ENCODE measurements around the gene CDC42SE2.

DNA sequence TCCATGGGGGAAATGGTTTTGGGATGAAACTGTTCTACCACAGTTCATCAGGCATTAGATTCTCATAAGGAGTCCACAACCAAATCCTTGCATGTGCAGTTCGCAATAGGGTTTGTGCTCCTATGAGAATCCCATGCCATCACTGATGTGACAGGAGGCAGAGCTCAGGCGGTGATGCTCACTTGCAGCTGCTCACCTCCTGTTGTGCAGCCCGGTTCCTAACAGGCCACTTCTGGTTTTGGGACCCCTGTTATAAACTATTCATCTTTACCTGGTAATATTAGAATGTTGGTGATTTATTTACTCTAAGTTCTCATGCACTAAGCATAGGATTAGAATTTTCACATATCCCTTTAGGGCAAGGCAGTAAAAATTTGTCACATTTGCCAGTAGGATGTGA is 122.3 kb downstream of the CDC42SE2 start:
- TF ChIP-seq SP1 (CRISPR knock-in tag; conservative IDR thresholded peaks at IDR 0.05): no peak
- TF ChIP-seq, protein P1, sequence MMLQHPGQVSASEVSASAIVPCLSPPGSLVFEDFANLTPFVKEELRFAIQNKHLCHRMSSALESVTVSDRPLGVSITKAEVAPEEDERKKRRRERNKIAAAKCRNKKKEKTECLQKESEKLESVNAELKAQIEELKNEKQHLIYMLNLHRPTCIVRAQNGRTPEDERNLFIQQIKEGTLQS (CRISPR knock-in tag; conservative IDR thresholded peaks at IDR 0.05): no peak
- TF ChIP-seq, protein P2, sequence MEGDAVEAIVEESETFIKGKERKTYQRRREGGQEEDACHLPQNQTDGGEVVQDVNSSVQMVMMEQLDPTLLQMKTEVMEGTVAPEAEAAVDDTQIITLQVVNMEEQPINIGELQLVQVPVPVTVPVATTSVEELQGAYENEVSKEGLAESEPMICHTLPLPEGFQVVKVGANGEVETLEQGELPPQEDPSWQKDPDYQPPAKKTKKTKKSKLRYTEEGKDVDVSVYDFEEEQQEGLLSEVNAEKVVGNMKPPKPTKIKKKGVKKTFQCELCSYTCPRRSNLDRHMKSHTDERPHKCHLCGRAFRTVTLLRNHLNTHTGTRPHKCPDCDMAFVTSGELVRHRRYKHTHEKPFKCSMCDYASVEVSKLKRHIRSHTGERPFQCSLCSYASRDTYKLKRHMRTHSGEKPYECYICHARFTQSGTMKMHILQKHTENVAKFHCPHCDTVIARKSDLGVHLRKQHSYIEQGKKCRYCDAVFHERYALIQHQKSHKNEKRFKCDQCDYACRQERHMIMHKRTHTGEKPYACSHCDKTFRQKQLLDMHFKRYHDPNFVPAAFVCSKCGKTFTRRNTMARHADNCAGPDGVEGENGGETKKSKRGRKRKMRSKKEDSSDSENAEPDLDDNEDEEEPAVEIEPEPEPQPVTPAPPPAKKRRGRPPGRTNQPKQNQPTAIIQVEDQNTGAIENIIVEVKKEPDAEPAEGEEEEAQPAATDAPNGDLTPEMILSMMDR (IDR thresholded peaks at IDR 0.05): no peak
- TF ChIP-seq, protein P3, sequence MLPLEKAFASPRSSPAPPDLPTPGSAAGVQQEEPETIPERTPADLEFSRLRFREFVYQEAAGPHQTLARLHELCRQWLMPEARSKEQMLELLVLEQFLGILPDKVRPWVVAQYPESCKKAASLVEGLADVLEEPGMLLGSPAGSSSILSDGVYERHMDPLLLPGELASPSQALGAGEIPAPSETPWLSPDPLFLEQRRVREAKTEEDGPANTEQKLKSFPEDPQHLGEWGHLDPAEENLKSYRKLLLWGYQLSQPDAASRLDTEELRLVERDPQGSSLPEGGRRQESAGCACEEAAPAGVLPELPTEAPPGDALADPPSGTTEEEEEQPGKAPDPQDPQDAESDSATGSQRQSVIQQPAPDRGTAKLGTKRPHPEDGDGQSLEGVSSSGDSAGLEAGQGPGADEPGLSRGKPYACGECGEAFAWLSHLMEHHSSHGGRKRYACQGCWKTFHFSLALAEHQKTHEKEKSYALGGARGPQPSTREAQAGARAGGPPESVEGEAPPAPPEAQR (CRISPR knock-in tag; IDR thresholded peaks at IDR 0.05): no peak
- TF ChIP-seq, protein P4, sequence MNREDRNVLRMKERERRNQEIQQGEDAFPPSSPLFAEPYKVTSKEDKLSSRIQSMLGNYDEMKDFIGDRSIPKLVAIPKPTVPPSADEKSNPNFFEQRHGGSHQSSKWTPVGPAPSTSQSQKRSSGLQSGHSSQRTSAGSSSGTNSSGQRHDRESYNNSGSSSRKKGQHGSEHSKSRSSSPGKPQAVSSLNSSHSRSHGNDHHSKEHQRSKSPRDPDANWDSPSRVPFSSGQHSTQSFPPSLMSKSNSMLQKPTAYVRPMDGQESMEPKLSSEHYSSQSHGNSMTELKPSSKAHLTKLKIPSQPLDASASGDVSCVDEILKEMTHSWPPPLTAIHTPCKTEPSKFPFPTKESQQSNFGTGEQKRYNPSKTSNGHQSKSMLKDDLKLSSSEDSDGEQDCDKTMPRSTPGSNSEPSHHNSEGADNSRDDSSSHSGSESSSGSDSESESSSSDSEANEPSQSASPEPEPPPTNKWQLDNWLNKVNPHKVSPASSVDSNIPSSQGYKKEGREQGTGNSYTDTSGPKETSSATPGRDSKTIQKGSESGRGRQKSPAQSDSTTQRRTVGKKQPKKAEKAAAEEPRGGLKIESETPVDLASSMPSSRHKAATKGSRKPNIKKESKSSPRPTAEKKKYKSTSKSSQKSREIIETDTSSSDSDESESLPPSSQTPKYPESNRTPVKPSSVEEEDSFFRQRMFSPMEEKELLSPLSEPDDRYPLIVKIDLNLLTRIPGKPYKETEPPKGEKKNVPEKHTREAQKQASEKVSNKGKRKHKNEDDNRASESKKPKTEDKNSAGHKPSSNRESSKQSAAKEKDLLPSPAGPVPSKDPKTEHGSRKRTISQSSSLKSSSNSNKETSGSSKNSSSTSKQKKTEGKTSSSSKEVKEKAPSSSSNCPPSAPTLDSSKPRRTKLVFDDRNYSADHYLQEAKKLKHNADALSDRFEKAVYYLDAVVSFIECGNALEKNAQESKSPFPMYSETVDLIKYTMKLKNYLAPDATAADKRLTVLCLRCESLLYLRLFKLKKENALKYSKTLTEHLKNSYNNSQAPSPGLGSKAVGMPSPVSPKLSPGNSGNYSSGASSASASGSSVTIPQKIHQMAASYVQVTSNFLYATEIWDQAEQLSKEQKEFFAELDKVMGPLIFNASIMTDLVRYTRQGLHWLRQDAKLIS (CRISPR knock-in tag; IDR thresholded peaks at IDR 0.05; ENCODE audit: borderline replicate concordance): no peak
- TF ChIP-seq, protein P5, sequence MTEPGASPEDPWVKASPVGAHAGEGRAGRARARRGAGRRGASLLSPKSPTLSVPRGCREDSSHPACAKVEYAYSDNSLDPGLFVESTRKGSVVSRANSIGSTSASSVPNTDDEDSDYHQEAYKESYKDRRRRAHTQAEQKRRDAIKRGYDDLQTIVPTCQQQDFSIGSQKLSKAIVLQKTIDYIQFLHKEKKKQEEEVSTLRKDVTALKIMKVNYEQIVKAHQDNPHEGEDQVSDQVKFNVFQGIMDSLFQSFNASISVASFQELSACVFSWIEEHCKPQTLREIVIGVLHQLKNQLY (CRISPR knock-in tag; IDR thresholded peaks at IDR 0.05): no peak
- TF ChIP-seq EMX1 (CRISPR knock-in tag; IDR thresholded peaks at IDR 0.05): no peak
